MCF 10A (cell line): Measurements from ENCODE around the gene YARS1. TPM values are rescaled to one million over a fixed set of nuclear protein-coding genes. Genes with fewer than 3 reads are reported as not detected.

Experiments used
- BruUV-seq: library from RNA; stranded (reverse); fragments of 400-500 nt; replicated peaks from 2 replicates; lab custom pipeline; 2021; lab: Mats Ljungman, UMichigan
- CTCF ChIA-PET: fragments of 300-600 bp; sonication (Branson Sonifier 250); formaldehyde crosslinking; extraction: SDS; loops from one replicate; lab custom pipeline; 2021; ENCODE audit warnings: antibody characterized with exemption, inconsistent platforms; lab: Yijun Ruan, JAX
- POLR2A ChIA-PET: fragments of 300-600, 350-650 bp; sonication (Branson Sonifier 250); formaldehyde crosslinking; extraction: SDS; loops from one replicate; lab custom pipeline; 2020; ENCODE audit warnings: antibody characterized with exemption, inconsistent platforms; lab: Yijun Ruan, JAX
- DNase-seq: peaks from one replicate; pipeline ENCODE4 v3.0.0-alpha.2; 2018; ENCODE audit not compliant: unreplicated experiment
- H3K27ac Mint-ChIP-seq: one replicate; pipeline ENCODE4 v1.8.0; 2022; ENCODE audit warnings: mild to moderate bottlenecking, low read depth, mixed read lengths; ENCODE audit not compliant: unreplicated experiment
- H3K27me3 Mint-ChIP-seq: one replicate; pipeline ENCODE4 v1.8.0; 2022; ENCODE audit warnings: mixed read lengths; ENCODE audit not compliant: insufficient read depth, unreplicated experiment
- H3K36me3 Mint-ChIP-seq: one replicate; pipeline ENCODE4 v1.8.0; 2022; ENCODE audit warnings: mild to moderate bottlenecking, moderate library complexity, mixed read lengths; ENCODE audit not compliant: insufficient read depth, unreplicated experiment
- H3K4me1 Mint-ChIP-seq: one replicate; pipeline ENCODE4 v1.8.0; 2022; ENCODE audit warnings: mixed read lengths; ENCODE audit not compliant: insufficient read depth, unreplicated experiment
- H3K4me3 Mint-ChIP-seq: one replicate; pipeline ENCODE4 v1.8.0; 2022; ENCODE audit warnings: mild to moderate bottlenecking, moderate library complexity, mixed read lengths; ENCODE audit not compliant: unreplicated experiment
- H3K9me3 Mint-ChIP-seq: one replicate; pipeline ENCODE4 v1.8.0; 2022; ENCODE audit warnings: mixed read lengths; ENCODE audit not compliant: unreplicated experiment
- CTCF ChIP-seq: fragments of 200-600 bp; IDR thresholded peaks from one replicate; pipeline ENCODE4 v1.8.0; 2022; ENCODE audit warnings: antibody characterized with exemption, mild to moderate bottlenecking; ENCODE audit not compliant: unreplicated experiment
- intact Hi-C: fragments of 100-400 bp; cut with micrococcal nuclease; formaldehyde crosslinking; loops from 2 replicates; pipeline ENCODE4 v1.14.1; 2022
- total RNA-seq: library from RNA; stranded (reverse); gene quantifications from 2 replicates; pipeline ENCODE4 v1.2.3, GENCODE V29; 2022

The YARS1 gene
- total RNA-seq, 1 experiment from 2014 or later = 372 TPM

- POLR2A ChIA-PET = no interaction called here
- intact Hi-C loops = no loop called here
- peaks cover 16% of the 10 kb centered on the region for H3K36me3 Mint-ChIP-seq
- no peak overlapping the region for H3K27ac Mint-ChIP-seq
- TF ChIP-seq CTCF = no peak
- no peaks in the 10 kb centered on the region for H3K27me3 Mint-ChIP-seq
- CTCF ChIA-PET = interaction anchor here (0.6 to 3.9 kb wide), 3 partner anchors 8 to 213 kb away, joined by 4 to 16 read pairs (median 8); partner anchors contain the start of gene RBBP4
- H3K4me3 Mint-ChIP-seq = no peak overlapping the region
- BruUV-seq = no TSS peak
- DNase-seq = no peak
- H3K4me1 Mint-ChIP-seq = no peaks in the 10 kb centered on the region
- no peaks in the 10 kb centered on the region for H3K9me3 Mint-ChIP-seq
These were observed 46.7 kb upstream of the YARS1 start for GRCh38 chr1:32863881-32864245.

- ChIA-PET CTCF (interaction anchor here (0.6 to 3.9 kb wide), 6 partner anchors 9 to 315 kb away, joined by 3 to 16 read pairs (median 4); partner anchors contain the start of gene HPCA), POLR2A (interaction anchor here (0.6 to 0.7 kb wide), 3 partner anchors 10 to 321 kb away, joined by 3 to 7 read pairs (median 3); no protein-coding TSS in a partner anchor)
- no TSS peak for BruUV-seq
- intact Hi-C loops = no loop called here
- TF ChIP-seq CTCF = no peak
- Mint-ChIP-seq H3K36me3 (peaks cover 16% of the 10 kb centered on the region), H3K9me3 (no peaks in the 10 kb centered on the region), H3K27ac (no peak overlapping the region), H3K4me1 (no peaks in the 10 kb centered on the region), H3K27me3 (no peaks in the 10 kb centered on the region), H3K4me3 (no peak overlapping the region)
- DNase-seq = no peak
These were observed 46.2 kb upstream of the YARS1 start for GRCh38 chr1:32863218-32863880.

- Mint-ChIP-seq H3K27me3 (no peaks in the 10 kb centered on the region), H3K36me3 (peaks cover 26% of the 10 kb centered on the region), H3K27ac (no peak overlapping the region), H3K9me3 (no peaks in the 10 kb centered on the region), H3K4me1 (no peaks in the 10 kb centered on the region), H3K4me3 (no peak overlapping the region)
- POLR2A ChIA-PET = interaction anchor here (1.0 kb wide), 1 partner anchor 45 kb away, joined by 4 read pairs; the partner anchor contains the start of genes S100PBP and YARS1
- no peak for DNase-seq
- no peak for TF ChIP-seq CTCF
- BruUV-seq = no TSS peak
- intact Hi-C loops = no loop called here
- CTCF ChIA-PET = interaction anchor here (1.1 to 3.9 kb wide), 3 partner anchors 10 to 150 kb away, joined by 3 to 16 read pairs (median 8); no protein-coding TSS in a partner anchor
These were observed 44.9 kb upstream of the YARS1 start for GRCh38 chr1:32861904-32862695.

- Mint-ChIP-seq H3K27ac (no peak overlapping the region), H3K27me3 (no peaks in the 10 kb centered on the region), H3K4me3 (no peak overlapping the region), H3K9me3 (no peaks in the 10 kb centered on the region), H3K4me1 (no peaks in the 10 kb centered on the region), H3K36me3 (peaks cover 41% of the 10 kb centered on the region)
- intact Hi-C loops = no loop called here
- ChIA-PET CTCF (interaction anchor here (3.9 kb wide), 1 partner anchor 12 kb away, joined by 16 read pairs; no protein-coding TSS in a partner anchor), POLR2A (interaction anchor here (0.7 kb wide), 1 partner anchor 155 kb away, joined by 3 read pairs; no protein-coding TSS in a partner anchor)
- no TSS peak for BruUV-seq
- no peak for DNase-seq
- TF ChIP-seq CTCF = no peak
These were observed 43.4 kb upstream of the YARS1 start for GRCh38 chr1:32860566-32860965.
